NCI-H128 (cell line): ENCODE data around the gene LIN7B.
A peak's percentile ranks its signal among the peaks of the same experiment; 100 is the strongest.
"Not testable (repeated sequence)": the region's sequence is repeated elsewhere in the genome, so short reads cannot be mapped to it uniquely, and the experiment has no call there.

Experiments used
- DNase-seq: peaks from one replicate; lab custom pipeline; 2025; ENCODE audit not compliant: unreplicated experiment; lab: John Stamatoyannopoulos, UW

The LIN7B gene

DNA sequence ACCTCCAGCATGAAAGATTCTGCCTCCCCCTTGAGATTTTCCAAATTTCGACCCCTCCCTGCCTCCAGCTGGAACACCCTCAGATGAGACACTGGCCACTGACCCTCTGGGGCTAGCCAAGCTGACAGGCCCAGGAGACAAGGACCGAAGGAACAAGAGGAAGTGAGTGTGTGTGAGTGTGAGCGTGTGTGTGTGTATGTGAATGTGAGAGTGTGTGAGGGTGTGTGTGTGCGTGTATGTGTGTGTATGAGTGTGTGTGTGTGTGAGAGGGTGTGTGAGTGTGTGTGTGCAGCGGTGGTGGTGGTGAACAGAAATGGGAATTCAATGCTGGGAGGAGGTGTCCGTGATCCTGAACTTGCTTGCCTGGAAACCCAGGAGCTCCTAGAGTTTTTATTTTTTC, 27.2 kb downstream of the LIN7B start:
- DNase-seq: no peak

DNA sequence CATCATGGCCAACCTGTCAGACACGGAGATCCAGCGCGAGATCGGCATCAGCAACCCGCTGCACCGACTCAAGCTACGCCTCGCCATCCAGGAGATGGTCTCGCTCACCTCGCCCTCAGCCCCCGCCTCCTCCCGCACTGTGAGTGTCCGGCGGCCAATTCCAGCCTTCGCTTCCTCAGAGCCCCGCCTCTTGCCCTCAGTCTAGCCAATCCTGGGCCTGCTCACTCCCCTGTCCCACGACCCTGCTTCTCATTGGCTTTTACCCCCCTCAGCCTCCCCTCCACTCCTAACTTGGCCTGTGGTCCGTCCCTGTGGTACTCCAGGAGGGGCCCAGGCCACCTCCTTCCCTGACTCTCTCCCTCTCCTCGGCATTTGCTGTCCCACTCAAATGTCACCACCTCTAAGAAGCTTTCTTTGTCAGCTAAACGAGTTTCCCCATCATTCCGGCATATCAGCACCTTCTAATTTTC, 28.7 kb downstream of the LIN7B start:
- peak; percentile 61 for DNase-seq

DNA sequence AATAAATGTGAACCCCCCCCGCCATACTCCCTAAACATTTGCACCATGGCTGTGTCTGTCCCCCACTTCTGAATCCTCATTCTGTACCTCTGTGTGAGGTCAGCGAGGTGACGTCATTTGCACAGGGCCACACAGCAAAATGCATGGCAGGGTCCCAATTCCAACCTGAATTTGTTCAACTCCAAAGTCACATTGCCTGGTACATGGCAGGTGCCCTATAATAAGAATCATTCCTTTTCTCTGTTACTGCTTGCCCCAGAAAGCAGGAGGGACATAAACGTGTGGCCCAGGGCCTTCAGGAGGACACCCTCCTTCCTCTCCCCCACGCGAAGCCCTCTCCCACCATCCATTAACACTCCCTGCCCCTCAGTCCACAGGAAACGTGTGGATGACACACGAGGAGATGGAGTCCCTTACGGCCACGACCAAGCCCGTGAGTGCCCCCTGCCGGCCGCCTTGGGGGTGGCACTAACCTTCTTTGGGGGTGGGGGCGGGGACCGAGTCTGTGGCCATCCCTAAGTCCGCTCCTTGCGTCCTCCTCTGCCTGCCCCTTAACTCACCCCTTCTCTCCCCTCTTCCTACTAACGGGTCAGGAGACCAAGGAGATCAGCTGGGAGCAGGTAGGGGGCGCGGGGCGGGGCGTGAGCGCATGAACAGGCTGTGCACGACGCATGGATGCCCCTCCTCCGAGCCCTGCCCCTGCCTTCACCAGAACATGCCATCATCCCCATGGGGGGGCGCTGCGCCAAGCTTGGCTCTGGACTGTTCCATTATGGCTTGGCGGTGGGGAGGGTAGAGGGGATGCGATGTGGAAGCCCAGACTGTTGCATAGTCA, 31.6 kb downstream of the LIN7B start:
- peak; percentile 25 for DNase-seq

DNA sequence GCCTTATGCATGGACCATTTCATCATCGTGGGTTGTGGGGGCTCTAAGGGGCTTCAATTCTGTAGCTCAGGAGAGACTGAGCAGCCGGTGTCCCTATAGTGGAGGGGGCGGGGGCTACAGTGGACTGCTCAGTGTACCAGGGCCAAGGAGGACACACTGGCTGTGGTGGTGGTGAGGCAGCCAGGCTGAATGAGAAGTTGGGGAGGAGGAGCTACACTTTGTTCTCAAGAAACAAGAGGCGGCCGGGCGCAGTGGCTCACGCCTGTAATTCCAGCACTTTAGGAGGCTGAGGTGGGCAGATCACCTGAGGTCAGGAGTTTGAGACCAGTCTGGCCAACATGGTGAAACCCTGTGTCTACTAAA, 32.2 kb downstream of the LIN7B start:
- not testable (repeated sequence) for DNase-seq

DNA sequence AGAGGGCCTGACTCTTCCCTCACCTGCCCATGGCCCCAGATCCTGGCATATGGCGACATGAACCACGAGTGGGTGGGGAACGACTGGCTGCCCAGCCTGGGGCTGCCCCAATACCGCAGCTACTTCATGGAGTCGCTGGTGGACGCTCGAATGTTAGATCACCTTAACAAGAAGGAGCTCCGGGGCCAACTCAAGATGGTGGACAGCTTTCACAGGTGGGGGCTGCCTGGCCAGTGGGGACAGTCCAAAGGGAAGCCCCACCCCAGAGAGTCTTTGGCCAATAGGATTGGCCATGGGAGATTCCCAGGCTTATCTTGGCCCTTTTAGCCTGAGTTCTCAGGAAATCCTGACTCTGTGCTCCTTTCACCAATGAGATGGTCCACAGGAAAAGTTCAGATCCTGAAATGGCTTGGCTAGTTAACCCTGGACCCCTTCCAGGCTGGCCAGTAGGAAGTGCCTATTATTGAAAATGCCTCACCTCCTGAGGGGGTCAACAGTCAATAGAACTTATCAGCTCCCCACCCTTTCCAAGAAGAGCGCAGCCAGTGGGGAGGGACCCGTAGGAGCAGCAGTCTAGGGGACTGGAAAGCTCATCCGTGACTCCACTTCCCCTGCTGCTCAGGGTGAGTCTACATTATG, 34.0 kb downstream of the LIN7B start:
- DNase-seq: no peak

DNA sequence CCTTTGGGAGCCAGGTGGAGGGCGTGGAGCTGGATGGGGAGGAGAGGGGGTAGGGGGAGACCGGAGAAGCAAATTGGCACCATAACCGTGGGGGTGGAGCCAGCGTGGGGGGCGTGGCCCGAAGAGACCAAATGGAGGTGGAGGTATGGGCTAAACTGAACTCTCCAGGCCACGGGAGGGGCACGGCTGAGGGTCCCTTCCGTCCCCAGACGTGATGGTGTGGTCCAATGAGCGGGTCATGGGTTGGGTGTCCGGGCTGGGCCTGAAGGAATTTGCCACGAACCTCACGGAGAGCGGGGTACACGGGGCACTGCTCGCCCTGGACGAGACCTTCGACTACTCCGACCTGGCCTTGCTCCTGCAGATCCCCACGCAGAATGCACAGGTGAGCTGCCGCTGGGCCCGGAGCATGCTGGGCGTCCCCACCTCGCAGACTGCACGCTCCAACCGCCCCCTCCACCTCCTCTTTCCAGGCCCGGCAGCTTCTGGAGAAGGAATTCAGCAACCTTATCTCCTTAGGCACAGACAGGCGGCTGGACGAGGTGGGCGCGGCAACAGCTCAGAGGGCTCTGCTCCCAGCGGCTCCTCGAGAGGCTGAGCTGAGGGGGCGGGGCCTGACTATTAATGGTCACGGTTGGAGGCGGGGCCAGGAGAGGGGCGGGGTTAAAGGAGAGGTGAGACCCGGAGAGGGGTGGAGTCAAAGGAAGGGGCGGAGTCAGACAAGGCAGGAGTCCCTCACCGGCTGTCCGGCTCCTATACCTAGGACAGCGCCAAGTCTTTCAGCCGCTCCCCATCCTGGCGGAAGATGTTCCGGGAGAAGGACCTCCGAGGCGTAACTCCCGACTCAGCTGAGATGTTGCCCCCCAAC, 34.8 kb downstream of the LIN7B start:
- DNase-seq: peak; percentile 83

DNA sequence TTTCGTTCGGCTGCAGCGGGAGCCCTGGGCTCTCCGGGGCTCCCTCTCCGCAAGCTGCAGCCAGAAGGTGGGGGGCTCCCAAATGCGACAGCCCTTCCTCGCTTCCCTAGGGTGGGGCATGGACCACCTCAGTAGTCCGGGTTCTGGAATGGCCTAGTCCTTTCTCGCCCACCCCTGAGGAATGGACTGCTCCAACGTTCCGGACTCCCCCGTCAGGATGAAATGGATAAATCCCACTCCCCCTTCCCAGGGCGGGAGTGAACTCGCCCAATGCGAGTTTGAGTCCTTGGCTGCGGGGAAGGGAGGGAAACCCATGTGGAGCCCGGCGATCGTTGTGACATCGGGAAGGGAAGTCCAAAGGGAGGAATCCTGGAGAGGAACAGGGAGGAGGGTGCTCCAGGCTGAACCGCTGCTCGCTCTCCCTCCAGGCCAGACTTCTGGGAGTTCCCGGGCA, 35.5 kb downstream of the LIN7B start:
- peak; percentile 72 for DNase-seq

DNA sequence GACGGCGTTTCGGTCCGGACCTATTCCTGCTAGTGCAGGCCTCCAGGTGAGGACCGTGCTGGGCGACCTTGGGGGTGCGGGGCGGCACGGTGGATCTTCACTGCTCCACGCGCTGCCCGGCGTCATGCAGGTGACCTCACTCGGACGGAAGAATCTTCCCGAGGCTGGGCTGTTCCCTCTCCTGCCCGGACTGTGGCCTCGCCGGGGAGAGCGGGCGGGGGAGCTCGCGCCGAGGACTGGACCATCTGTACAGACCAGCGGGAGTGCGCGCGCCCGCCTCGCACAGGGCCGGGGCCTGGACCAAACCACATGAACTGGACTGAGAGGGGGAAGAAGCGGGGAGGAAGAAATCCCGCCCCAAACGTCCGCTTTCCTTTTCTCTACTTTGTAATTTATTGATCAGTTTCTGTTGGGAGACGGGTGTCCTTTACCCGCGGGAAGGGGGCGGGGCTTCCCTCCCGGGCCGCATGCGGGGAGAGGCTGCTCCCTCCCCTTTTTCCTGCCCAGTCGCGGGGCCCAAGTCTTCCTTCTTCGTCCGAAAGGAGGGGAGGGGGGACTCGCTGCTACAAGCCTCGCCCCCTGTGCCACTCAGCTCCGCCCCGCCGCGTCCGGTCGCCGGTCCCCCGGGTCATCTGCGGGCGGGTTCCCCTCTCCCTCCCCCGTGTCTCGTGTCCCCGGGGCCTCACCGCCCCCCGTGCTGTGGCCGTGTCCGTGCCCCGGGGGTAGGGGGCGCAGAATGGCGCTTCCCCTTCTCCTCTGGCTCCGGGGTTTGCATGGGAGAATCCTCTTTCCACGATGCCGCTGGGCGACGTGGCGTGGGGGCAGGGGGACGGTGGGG, 36.2 kb downstream of the LIN7B start:
- peak; percentile 67 for DNase-seq

DNA sequence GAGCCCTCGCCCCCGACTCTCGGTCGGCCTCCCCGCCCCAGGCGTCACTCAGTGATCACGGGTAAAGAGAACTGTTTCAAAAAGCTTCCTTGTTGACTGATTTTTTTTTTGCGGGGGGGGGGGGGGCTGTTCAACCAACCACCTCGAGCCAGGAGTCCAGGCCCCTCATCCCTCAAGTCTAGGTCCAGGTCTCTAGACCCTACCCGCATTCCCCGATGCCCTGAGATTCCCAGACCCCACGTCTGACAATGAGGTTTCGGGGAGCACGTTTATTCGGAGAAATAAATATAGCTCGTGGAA, 36.7 kb downstream of the LIN7B start:
- no peak for DNase-seq

DNA sequence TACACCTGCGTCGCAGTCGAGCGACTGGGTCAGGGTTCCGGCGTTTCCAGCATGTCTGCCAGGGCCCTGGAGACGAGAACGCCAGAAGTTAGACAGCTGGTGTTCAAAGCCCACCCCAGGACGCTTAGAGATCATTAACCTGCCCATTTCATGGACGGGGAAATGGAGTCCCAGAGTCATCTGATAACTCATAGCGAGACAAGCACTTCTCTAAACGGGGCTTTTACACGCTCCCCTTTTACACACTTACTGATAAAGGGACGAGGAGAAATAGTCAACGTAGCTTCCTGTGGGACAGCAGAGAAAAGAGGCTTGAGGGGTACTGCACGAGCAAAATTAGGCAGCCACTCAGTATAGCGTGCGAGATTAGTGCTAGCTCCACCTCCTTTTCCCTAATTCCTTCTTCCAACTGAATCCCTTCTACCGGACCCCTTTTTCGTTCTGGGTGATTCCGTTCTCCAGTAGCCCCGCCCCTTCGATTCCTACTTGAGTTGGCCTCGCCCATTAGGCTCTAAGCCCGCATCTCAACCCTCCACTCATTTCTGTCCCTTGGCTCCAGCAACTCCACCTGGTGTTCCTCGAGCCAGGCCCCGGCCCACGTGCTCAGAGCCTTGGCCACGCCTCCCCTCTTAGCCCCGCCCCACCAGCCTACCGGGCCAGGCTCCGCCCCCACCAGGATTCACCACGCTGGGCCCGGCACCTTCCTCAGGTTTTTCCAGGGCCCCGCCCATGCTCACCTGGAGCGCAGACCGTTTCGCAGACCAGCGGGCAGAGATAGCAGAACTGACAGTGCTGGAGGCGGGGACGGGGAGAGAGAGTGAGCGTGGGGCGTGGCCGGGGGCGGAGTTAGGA, 37.3 kb downstream of the LIN7B start:
- DNase-seq: peak; percentile 42

DNA sequence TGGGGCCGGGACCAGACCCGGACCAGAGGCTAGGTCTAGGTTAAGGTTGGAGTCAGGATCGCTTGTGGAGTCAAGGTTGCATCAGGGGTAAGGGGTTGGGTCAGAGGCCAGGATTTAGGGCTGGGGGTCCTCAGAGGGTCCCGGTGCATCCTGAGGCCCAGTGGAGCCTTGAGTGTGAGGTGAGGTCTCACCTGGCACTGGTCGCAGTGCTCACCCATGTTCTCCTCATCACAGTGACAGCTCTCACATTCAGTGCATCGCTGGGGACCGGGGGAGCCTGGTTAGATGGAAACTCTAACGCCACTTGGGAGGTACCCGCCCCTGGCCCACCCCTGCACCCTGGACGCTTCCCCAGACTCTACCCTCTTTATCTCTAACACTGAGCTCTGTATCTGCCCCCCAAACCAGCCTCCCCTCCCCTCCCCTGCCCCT, 38.0 kb downstream of the LIN7B start:
- no peak for DNase-seq

DNA sequence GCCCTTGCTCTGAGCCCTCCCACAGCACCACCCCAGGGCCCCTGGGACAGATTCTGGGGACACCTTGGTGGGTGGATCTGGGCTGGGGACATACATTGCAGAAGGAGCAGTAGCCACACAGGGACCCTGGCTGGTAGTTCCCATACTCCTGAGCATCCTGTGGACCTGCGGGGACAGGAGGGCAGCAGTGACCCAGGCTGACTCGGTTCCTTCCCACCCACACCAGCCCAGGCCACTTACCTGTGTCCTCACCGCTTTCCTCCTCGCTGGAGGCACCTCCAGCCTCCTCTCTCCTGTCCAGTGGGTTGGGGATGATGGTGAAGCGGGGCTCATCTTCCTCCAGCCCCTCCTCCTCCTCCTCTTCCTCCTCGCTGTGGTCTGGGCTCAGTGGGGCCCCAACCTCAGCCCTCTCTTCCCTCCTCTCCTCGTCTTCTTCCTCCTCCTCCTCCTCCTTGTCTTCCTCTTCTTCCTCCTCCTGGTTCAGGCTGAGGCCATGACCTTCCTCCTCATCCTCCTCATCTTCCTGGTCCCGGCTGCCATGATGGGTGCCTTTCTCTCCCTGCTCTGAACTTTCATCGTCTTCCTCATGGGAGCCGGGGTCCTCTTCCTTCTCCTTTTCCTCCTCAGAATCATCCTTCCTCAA, 39.1 kb downstream of the LIN7B start:
- DNase-seq: no peak

DNA sequence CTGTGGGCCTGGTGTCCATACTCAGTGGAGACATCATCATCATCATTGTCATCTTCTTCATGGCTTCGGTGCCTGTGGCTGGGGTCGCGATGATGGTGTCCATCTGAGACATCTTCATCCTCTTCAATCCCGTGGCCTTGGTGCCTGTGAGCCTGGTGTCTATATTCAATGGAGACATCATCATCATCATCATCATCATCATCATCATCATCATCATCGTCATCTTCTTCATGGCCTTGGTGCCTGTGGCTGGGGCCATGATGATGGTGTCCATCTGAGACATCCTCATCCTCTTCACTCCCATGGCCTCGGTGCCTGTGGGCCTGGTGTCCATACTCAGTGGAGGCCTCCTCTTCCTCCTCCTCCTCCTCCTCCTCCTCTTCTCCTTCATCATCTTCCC, 40.1 kb downstream of the LIN7B start:
- DNase-seq: no peak

DNA sequence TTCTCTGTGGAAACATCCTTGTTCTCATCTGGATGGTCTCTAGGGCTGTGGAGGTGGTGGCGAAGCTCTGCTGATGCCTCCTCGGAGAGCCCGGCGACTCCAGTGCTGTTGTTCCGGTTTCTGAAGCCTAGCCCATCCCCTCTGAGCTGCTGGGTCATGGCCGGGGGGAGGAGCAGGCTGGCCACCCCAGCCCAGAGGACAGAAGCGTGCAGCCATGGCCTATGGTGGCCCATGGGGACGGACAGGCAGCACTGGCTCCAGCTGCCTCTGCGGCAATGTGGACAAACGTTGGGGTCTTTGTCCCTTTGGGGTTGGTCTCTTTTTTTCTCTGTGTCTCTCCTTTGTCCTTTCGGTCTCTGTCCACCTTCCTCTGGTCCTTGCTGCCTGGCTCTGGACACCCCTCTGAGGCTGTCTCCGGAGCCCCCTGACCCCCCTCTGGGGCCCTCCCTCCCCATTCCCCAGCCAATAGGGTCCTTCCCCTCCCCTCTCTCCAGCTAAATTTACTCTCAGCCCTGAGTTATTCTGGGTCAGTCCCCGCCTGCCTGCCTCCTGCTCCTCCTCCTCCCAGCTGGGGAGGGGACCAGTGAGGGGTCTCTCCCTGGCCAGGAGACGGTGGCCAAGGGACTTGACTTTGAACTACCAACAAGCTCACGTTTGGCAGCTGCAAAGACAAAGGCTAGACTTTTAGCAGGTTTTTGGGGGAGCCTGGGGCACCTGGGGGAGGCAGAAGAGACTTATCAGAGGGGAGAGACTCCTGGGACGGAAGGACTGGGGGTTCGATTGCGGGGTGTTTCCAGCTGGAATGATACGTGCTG, 41.0 kb downstream of the LIN7B start, which contains the start of gene HRC:
HRC (minus strand) TSS at position 392 of the 815 bp plus-strand sequence; CDS start at position 233, 159 bp downstream.
- no peak for DNase-seq

DNA sequence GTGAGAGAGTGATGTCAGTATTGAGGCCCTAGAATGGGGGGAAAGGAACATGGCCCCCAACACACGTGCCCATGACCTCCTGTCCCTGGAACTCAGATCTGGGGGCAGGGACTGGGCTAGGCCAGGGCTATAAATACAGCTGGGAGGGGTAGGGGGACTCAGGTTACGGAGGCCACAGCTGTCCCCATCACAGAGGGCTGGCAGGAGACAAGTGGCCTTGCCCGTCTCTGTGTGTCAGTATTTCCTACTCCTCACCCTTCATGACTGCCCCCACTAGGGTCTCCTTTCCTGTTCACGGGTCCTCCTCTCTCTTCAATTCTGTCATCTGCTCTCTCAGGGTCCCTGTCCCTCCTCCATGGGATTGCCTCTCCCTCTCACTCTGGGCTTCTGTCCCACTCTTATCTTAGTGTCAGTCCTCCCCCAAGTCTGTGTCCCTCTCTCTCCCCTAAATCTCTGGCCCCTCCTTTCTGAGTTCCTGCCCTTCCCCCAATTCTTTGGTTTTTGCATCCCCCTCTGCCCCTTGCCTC, 41.7 kb downstream of the LIN7B start:
- no peak for DNase-seq

DNA sequence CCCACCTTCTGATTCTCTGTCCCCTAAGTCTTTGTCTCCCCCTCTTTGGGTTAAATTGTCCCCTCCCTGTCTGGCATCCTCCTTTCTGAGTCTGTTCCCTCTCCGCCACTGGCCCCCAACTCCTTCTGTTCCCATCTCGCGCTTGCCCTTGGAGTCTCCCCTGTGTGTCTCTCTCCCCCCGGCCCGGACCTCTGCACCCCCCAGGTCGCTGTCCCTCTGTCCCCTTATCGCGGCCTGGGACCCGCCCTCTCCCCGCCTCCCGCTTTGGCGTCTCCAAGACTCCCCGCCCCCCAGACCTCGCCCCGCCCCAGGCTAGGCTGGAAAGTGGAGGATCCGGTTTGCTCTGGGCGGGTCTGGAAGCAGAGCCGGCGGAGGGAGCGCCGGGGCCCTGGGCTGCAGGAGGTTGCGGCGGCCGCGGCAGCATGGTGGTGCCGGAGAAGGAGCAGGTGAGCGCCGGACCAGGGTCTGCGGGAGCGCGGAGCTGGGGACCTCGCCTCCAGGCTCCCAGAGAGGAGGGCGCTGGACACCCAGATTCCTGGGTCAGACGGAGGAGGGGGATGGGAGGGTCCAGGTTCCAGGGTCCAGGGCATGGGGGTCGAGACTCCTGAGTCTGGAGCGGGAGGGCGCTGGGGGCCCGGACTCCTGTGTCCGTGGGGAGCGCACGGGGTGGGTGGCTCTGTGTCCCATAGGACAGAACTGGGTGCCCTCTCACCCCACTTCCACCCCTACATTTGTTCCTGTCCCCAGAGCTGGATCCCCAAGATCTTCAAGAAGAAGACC, 43.5 kb downstream of the LIN7B start, which contains the start of gene TRPM4:
TRPM4 (plus strand) TSS at position 348 of the 780 bp plus-strand sequence; CDS start at position 423, 75 bp downstream.
- peak; percentile 47 for DNase-seq
